ENCODE data around the gene SLC5A9.
"Not testable (repeated sequence)": the region's sequence is repeated elsewhere in the genome, so short reads cannot be mapped to it uniquely, and the experiment has no call there.

Gene SLC5A9

DNA sequence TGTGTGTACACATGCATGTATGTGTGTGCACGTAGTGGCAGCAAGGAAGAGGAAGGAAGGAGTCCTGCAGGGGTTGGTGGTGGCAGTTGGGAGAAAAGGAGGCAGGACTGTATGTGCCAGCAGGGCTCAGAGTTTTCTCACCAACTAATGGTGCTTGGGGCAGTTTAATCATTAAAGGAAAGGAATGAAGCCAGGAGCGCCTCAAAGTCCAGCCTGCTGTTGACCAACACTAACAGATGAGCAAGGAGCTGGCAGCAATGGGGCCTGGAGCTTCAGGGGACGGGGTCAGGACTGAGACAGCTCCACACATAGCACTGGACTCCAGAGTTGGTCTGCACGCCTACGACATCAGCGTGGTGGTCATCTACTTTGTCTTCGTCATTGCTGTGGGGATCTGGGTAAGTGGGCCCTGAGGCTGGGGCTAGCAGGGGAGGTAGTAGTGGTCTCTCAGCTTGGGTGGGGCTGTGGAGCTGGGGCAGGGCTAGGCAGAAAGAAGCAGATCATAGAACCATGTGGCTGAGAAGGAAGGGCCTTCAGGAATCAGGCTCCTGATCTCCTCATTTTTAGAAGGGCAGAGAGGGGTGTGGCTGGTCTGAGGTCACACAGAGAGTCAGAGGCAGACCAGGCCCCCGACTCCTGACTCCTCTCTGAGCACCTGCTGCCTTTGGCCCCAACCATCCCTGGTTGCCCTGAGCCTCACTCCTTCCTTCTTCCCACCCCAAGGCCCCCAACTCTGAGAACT is at the start of gene SLC5A9:
Gene SLC5A9 (plus strand): TSS at position 216 of the 742 bp plus-strand sequence. CDS start 21 bp downstream, at position 237.
- no peak for DNase-seq (ENCODE audit: low spot score)

- no peak for DNase-seq (ENCODE audit: low spot score)
Measured at GRCh38 chr1:48175116-48175515, 47.4 kb upstream of the SLC5A9 start.

DNA sequence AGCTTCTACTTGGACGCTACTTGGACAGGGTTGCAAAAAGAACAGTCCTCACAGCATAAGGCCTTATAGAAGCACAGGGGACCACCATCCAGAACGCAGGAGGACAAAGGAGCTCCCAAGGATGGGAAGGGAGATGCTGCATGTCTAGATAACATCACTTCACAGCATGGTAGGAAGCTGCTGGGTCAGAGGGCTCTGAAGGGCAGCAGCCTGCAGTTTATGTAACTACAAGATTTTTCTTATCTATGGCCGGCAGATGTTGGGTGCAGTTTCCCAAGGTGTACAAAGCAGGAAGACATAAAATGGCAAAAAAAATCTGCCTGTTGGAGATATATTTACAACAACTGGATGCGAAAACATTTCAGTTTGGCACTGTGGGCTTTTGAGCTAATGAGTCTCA is 45.3 kb upstream of the SLC5A9 start:
- DNase-seq (ENCODE audit: low spot score), result no peak

GRCh38 chr1:48181669-48182367 is 40.7 kb upstream of the SLC5A9 start:
- DNase-seq (ENCODE audit: low spot score), result no peak

GRCh38 chr1:48182439-48182838 is 40.1 kb upstream of the SLC5A9 start:
- DNase-seq (ENCODE audit: low spot score), result no peak

DNA sequence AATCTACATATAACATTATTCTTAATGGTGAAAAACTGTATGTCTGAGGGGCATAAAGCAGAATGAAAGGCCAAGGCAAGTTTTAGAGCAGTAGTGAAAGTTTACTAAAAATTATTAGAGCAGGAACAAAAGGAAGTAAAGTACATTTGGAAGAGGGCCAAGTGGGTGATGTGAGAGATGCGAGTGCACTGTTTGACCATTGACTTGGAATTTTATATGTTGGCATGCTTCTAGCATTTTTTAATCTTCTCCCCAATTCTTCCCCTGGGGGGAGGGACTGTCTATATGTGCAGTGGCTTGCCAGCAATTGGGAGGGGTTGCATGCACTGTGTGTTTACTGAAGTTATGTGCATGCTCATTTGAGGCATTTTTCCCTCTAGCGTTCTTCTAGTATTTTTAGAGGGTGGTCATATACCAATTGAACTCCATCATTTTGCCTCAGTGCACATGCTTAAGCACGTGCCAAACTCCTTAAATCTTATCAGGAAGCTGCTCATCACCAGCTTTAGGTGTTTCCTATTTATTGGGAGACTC is 36.1 kb upstream of the SLC5A9 start:
- no peak for DNase-seq (ENCODE audit: low spot score)

- no peak for DNase-seq (ENCODE audit: low spot score)
Measured at GRCh38 chr1:48187969-48188563, 34.5 kb upstream of the SLC5A9 start.

DNA sequence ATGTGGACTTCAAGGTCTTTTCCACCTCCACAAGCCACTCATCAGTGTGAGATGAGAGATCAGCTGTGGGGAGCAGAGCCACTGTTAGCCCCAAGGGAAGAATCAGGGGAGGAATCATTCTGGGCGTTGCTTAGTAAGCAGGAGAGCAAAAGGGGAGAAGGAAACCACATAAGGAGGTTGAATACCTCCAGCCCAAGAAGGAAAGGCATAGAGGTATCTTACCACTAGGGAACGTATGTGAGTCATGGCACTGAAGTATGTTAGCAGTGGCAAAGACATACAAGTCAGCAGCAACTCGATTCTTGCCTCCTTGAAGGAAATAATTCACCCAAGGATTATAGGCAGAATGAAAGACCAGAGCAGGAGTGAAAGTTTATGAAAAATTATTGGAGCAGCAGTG is 31.6 kb upstream of the SLC5A9 start:
- no peak for DNase-seq (ENCODE audit: low spot score)

DNA sequence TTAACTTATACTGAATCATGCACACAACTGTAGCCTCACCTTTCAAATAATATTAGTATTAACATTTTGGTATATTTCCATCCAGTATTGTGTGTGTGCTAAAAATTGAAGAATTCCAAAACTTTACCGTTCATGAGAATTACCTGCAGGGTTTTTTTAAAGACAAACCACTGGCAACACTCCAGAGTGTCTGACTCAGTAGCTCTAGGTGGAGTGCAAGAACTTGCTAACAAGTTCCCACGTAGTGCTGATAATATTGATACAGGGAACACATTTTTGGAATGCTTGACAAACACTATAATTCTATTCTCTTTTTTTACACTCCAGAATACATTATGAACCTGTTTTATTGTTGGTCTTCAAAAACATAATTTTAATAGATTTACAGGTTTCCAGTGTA is 27.7 kb upstream of the SLC5A9 start:
- DNase-seq (ENCODE audit: low spot score), result no peak

- no peak for DNase-seq (ENCODE audit: low spot score)
Measured at GRCh38 chr1:48196237-48196636, 26.3 kb upstream of the SLC5A9 start.

DNA sequence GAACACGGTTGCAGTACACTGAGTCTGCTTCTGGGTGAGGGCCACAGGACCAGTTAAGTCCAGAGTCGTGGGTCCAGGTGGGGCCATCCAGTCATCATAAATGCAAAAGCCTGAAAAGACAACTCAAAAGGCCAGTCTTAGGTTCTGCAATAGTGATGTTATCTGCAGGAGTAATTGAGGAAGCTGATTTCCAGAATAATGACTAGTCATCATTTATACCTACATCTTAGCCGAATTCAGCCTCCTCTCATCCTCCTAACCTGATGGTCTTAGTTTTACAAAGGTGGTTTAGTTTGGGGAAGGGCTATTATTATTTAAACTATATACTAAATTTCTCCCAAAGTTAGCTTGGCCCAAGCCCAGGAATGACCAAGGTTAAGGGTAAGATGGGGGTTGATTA is 23.5 kb upstream of the SLC5A9 start:
- no peak for DNase-seq (ENCODE audit: low spot score)

GRCh38 chr1:48200166-48200900 is 22.2 kb upstream of the SLC5A9 start:
- DNase-seq (ENCODE audit: low spot score), result no peak

DNA sequence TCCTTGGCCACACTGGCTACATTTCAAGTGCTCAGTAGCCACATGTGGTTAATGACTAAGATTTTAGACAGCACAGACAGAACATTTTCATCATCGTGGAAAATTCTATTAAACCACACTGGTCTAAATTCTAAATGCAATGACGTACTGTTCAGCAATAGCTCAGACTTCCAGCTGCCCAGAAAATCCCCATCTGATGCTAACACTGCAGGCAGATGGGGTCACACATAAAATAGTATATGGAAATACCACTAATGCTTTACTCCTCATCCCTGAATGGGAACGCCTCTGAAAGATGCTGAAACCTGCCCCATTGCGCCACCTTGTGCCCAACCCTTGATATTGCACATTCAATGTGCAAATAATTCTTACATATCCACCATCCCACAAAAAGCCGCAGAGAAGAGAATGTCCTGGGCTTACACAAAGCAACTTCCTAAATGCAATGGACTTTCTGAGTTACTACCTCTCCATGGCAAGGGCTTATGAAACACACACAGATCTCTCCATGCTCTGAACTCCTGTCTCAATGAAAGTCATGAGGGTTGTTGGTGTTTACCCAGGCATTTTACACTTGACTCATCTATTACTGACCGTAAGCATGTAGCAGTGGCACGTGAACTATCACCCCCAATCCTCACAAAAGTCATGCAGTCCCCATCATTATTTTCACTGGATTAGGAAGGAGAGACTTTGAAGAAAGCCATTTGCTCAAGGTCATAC is 20.3 kb upstream of the SLC5A9 start:
- DNase-seq (ENCODE audit: low spot score), result peak; percentile 58

DNA sequence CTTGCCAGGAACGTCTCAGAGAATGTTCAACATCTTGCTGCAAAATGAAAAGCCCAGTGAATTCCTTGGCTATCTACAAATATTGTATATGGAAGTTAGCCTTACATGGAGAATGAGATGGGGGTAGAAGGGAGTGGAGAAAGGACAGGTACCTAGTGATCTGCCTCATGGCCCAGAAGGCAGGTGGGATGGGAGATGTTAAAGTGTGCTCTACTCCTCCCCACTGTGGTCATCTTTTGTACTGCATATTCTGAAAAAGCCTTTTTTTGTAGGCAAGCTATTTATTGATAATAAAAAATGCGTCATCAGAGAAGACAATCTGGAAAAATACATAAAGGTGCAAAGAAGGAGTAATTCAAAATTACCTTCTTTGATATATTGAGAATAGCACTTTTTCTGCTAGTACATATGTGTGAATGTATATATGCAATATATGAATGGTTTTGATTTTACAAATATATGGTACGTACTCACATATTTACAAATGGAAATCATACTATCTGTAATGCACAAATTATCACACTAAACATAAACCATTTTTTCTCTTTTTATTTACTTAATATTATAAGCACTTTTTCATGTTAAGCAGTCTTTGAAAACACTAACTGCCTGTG is 19.1 kb upstream of the SLC5A9 start:
- peak; percentile 46 for DNase-seq (ENCODE audit: low spot score)

DNA sequence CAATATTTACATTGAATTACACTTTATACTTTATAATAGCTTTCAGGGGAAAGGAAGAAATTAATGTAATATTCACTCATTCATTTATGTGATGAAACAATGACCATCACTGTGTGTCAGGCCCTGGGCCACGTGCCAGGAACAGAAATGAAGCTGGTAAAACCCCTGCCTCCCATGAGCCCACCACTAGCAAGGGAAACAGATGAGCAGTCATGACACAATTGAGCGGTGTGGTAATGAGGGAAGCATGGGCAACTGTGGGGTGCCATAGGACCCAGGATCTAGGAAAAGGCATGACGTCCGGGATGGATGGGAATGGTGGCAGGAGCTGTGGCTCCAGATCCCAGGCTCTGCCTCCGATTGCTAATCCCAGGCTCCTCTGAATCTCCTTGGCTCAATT is 17.0 kb upstream of the SLC5A9 start:
- no peak for DNase-seq (ENCODE audit: low spot score)

DNA sequence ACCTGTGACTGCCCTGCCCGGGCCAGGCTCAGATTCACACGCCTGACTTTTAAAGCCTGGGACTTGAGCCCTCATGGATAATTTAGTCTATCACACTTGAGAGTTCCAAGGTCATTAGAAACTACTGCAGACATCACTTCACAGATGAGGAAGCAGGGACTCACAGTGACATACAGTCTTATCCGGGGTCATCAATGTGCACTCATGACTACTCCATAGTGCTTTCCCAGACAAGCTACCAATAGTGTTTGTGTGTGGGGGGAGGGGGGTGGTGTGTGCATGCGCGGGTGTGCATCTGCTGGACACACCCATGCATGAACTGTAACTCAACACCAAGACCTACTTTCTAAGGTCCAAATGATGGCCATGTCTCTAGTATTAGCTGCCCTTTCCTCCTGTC is 16.1 kb upstream of the SLC5A9 start:
- no peak for DNase-seq (ENCODE audit: low spot score)

DNA sequence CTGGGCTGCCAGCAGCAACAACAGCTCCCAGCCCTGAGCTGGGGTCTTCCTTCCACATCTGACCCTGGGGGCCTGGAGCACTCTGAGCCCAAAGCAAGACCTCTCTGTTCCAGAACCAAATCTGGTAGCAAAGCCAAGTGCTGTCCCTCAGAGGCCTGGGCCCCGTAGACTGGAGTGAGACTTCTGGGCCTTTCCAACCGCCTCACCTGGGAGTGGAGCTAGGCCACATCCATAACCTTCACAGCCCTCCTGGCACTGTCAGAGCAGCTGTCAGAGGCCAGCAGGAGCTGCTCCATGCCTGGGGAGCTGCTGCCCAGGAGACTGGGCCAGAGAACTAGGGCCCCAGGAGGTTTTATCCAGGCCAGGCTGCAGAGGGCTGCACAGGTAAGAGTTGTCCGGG is 15.4 kb upstream of the SLC5A9 start:
- DNase-seq (ENCODE audit: low spot score), result no peak

- no peak for DNase-seq (ENCODE audit: low spot score)
Measured at GRCh38 chr1:48207536-48208075, 14.9 kb upstream of the SLC5A9 start.

GRCh38 chr1:48208251-48208650 is 14.3 kb upstream of the SLC5A9 start:
- DNase-seq (ENCODE audit: low spot score), result no peak

- no peak for DNase-seq (ENCODE audit: low spot score)
Measured at GRCh38 chr1:48208652-48209051, 13.9 kb upstream of the SLC5A9 start.

DNA sequence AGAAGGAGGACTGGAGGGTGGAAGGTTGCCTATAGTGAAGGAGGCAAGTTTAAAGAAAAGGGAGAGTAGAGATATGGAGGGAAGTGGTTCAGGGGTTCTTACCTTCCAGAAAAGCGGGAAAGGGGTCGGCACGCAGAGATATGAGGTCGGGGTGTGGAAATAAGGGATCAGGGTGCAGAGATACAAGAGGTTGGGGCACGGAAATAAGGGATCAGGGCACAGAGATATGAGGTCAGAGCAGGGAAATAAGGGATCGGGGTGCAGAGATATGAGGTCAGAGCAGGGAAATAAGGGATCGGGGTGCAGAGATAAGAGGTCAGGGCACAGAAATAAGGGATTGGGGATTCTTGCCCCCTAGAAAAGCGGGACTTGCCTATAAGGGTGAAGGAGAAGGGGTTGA is 9.1 kb upstream of the SLC5A9 start:
- not testable (repeated sequence) for DNase-seq (ENCODE audit: low spot score)
